Activated B cell treated with CpG ODN at 0.5 μM for 24 hours (primary cell): Measurements from ENCODE around the gene KDM2A. TPM values are rescaled to one million over a fixed set of nuclear protein-coding genes. Genes with fewer than 3 reads are reported as not detected.
"Not testable (repeated sequence)": the region's sequence is repeated elsewhere in the genome, so short reads cannot be mapped to it uniquely, and the experiment has no call there.

Experiments
- ATAC-seq: fragments of 200-7000 bp; cut with Tn5 transposase; one replicate; pipeline ENCODE4 v1.10.0; 2021; ENCODE audit warnings: low read depth, mild to moderate bottlenecking, moderate library complexity
- CTCF ChIA-PET: fragments of 350-600 bp; sonication (Branson Sonifier 250); formaldehyde crosslinking; loops from one replicate; lab custom pipeline; 2021; ENCODE audit warnings: antibody characterized with exemption; lab: Charles Lee
- POLR2A ChIA-PET: fragments of 350-600 bp; sonication (Branson Sonifier 250); formaldehyde crosslinking; loops from one replicate; lab custom pipeline; 2021; ENCODE audit warnings: antibody characterized with exemption; lab: Charles Lee
- DNase-seq: peaks from one replicate; pipeline ENCODE4 v3.0.0; 2022
- H3K27ac Mint-ChIP-seq: one replicate; pipeline ENCODE4 v1.8.0; 2020; ENCODE audit warnings: mixed read lengths
- H3K27me3 Mint-ChIP-seq: one replicate; pipeline ENCODE4 v1.8.0; 2021; ENCODE audit warnings: mixed read lengths
- H3K36me3 Mint-ChIP-seq: one replicate; pipeline ENCODE4 v1.8.0; 2021; ENCODE audit warnings: low read depth, mixed read lengths
- H3K4me1 Mint-ChIP-seq: one replicate; pipeline ENCODE4 v1.8.0; 2021; ENCODE audit warnings: mixed read lengths
- H3K4me3 Mint-ChIP-seq: one replicate; pipeline ENCODE4 v1.8.0; 2020; ENCODE audit warnings: mild to moderate bottlenecking, mixed read lengths
- H3K9me3 Mint-ChIP-seq: one replicate; pipeline ENCODE4 v1.8.0; 2020; ENCODE audit warnings: mixed read lengths
- CTCF ChIP-seq: fragments of 200-600 bp; IDR thresholded peaks from one replicate; pipeline ENCODE4 v1.8.0; 2022; ENCODE audit warnings: antibody characterized with exemption, mild to moderate bottlenecking
- intact Hi-C: fragments of 100-400 bp; cut with micrococcal nuclease; formaldehyde crosslinking; loops from one replicate; pipeline ENCODE4 v1.15.1; 2024
- total RNA-seq: library from RNA; stranded (reverse); gene quantifications from 2 replicates; pipeline ENCODE4 v1.2.3, GENCODE V29; 2022

The KDM2A gene
- total RNA-seq, 1 donor from 2014 or later = 160 TPM

DNA sequence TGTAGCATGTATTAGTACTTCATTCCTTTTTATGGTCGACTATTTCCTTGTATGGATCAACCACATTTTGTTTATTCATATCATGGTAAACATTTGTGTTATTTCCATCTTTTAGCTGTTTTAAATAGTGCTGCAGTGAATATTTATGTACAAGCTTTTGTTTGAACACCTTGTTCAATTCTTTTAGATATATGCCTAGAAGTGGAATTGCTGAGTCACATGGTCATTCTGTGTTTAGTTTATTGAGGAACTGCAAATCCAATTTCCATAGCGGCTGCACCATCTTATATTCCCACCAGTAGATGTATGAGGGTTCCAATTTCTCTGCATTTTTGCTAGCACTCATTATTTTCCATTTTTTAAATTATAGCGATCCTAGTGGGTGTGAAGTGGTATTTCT is 85.8 kb downstream of the KDM2A start:
- Mint-ChIP-seq H3K4me1 (no peaks in the 10 kb centered on the region), H3K27ac (no peak overlapping the region), H3K9me3 (no peaks in the 10 kb centered on the region), H3K36me3 (peaks cover 42% of the 10 kb centered on the region), H3K4me3 (no peak overlapping the region), H3K27me3 (no peaks in the 10 kb centered on the region)
- ATAC-seq (no peak), DNase-seq (no peak)
- TF ChIP-seq CTCF = no peak
- intact Hi-C loops = no loop called here
- POLR2A ChIA-PET = interaction anchor here (0.6 to 0.7 kb wide), 2 partner anchors 9 to 53 kb away, joined by 3 read pairs; no protein-coding TSS in a partner anchor
- CTCF ChIA-PET = no interaction called here

DNA sequence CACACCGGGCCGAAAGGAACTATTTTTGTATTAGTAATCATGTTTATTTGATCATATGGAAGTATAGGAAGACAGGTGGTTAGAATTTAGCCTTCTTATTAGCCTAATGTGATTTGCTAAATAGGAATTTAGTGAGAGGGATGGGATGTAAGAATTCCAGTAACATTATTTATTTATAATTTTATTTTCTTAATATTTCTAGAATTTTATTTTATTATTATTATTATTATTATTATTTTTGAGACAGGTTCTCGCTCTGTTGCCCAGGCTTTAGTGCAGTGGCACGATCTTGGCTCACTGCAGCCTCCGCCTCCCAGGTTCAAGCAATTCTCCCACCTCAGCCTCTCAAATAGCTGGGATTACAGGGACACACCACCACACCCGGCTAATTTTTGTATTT is 90.2 kb downstream of the KDM2A start:
- H3K36me3 Mint-ChIP-seq = peaks cover 48% of the 10 kb centered on the region
- ATAC-seq, H3K4me3 Mint-ChIP-seq, H3K27ac Mint-ChIP-seq, DNase-seq, POLR2A ChIA-PET, H3K27me3 Mint-ChIP-seq, intact Hi-C loops, CTCF ChIA-PET, H3K9me3 Mint-ChIP-seq: not testable (repeated sequence)
- H3K4me1 Mint-ChIP-seq = peaks cover 20% of the 10 kb centered on the region

DNA sequence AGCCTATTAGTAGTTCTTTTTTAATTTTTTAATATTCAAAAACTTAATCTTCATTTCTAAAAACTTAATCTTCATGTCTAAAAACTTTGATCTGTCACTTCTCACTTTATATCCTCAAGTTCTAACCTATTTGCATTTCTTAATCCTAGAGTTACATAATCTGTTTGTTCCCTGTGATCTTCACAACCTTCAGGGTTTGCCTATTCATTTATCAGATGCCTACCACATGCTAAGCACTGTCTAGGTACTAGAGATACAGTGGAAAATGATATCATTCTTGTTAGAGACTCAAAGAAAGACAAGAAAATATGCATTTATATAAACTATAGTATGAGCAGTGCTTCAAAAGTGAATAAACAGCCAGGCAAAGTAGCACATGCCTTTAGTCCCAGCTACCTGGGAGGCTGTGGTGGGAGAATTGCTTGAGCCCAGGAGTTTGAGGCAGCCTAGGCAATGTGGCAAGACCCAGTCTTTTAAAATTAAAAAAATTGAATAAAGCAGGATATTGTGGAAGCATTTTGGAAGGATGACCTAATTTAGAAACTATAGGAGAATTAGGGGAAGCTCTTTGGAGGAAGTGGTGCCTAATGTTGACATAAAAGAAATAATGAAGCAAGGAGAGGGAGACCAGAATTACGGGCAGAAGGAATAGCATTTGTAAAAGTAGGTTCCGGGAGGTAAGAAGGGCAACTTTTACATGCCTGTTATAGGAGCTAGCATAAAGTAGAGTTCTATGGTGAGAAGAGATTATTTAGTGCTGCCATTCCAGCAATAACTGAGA is 92.8 kb downstream of the KDM2A start:
- ATAC-seq (no peak), DNase-seq (no peak)
- H3K27ac Mint-ChIP-seq = no peak overlapping the region
- no peak for TF ChIP-seq CTCF
- H3K4me3 Mint-ChIP-seq = no peak overlapping the region
- ChIA-PET CTCF (interaction anchor here (1.0 kb wide), 1 partner anchor 105 kb away, joined by 3 read pairs; no protein-coding TSS in a partner anchor), POLR2A (interaction anchor here (2.5 kb wide), 1 partner anchor 28 kb away, joined by 7 read pairs; no protein-coding TSS in a partner anchor)
- H3K36me3 Mint-ChIP-seq = peaks cover 64% of the 10 kb centered on the region
- no peaks in the 10 kb centered on the region for H3K9me3 Mint-ChIP-seq
- peaks cover 20% of the 10 kb centered on the region for H3K4me1 Mint-ChIP-seq
- intact Hi-C loops = loop anchor here (2.0 kb wide), 2 partner anchors 27 to 91 kb away; no protein-coding TSS in a partner anchor
- no peaks in the 10 kb centered on the region for H3K27me3 Mint-ChIP-seq

- Mint-ChIP-seq H3K27me3 (no peaks in the 10 kb centered on the region), H3K4me3 (peak overlapping the region; percentile 36), H3K36me3 (peaks cover 66% of the 10 kb centered on the region), H3K9me3 (no peaks in the 10 kb centered on the region), H3K4me1 (peaks cover 20% of the 10 kb centered on the region), H3K27ac (peak overlapping the region; percentile 55)
- ChIA-PET POLR2A (interaction anchor here (0.6 to 1.7 kb wide), 5 partner anchors 8 to 789 kb away, joined by 3 to 17 read pairs (median 3); no protein-coding TSS in a partner anchor), CTCF (interaction anchor here (1.4 kb wide), 1 partner anchor 27 kb away, joined by 9 read pairs; no protein-coding TSS in a partner anchor)
- no peak for TF ChIP-seq CTCF
- intact Hi-C loops = loop anchor here (2.0 kb wide), 2 partner anchors 26 to 92 kb away; no protein-coding TSS in a partner anchor
- ATAC-seq (peak; percentile 95), DNase-seq (no peak)
Measured at GRCh38 chr11:67213178-67213621, 94.1 kb downstream of the KDM2A start.

- no peaks in the 10 kb centered on the region for H3K9me3 Mint-ChIP-seq
- no peak for DNase-seq
- POLR2A ChIA-PET = no interaction called here
- no peaks in the 10 kb centered on the region for H3K4me1 Mint-ChIP-seq
- peaks cover 72% of the 10 kb centered on the region for H3K36me3 Mint-ChIP-seq
- H3K27me3 Mint-ChIP-seq = no peaks in the 10 kb centered on the region
- no peak for ATAC-seq
- TF ChIP-seq CTCF = no peak
- H3K4me3 Mint-ChIP-seq = no peak overlapping the region
- CTCF ChIA-PET = no interaction called here
- intact Hi-C loops = no loop called here
- H3K27ac Mint-ChIP-seq = no peak overlapping the region
Measured at GRCh38 chr11:67227726-67228125, 108.7 kb downstream of the KDM2A start.
